GM12878 (cell line): Measurements from ENCODE around the gene NADSYN1. TPM values are rescaled to one million over a fixed set of nuclear protein-coding genes. Genes with fewer than 3 reads are reported as not detected.

Experiments used
- ATAC-seq: fragments of 200-7000 bp; cut with Tn5 transposase; 3 replicates; pipeline ENCODE4 v1.9.1; 2020; ENCODE audit warnings: mild to moderate bottlenecking, moderate library complexity
- BruUV-seq: library from RNA; stranded (reverse); fragments of 400-500 nt; replicated peaks from 2 replicates; lab custom pipeline; 2021; lab: Mats Ljungman, UMichigan
- CTCF ChIA-PET: fragments of 300-600 bp; sonication (Branson Sonifier 250); formaldehyde crosslinking; extraction: SDS; loops from one replicate; lab custom pipeline; 2021; ENCODE audit warnings: inconsistent platforms; lab: Yijun Ruan, JAX
- POLR2A ChIA-PET: fragments of 350-600 bp; formaldehyde crosslinking; extraction: SDS; loops from one replicate; lab custom pipeline; 2021; ENCODE audit warnings: inconsistent platforms; lab: Charles Lee
- RAD21 ChIA-PET: fragments of 300-600 bp; sonication (Branson Sonifier 250); formaldehyde crosslinking; loops from one replicate; lab custom pipeline; 2023; ENCODE audit warnings: antibody characterized with exemption; ENCODE audit not compliant: unreplicated experiment; lab: Charles Lee
- SMC1A ChIA-PET: fragments of 300-600 bp; sonication (Branson Sonifier 250); formaldehyde crosslinking; loops from one replicate; lab custom pipeline; 2023; ENCODE audit not compliant: unreplicated experiment, uncharacterized antibody; lab: Charles Lee
- DNase-seq: peaks from one replicate; pipeline ENCODE4 v3.0.0-alpha.2; 2011; ENCODE audit warnings: low read depth, low spot score
- FAIRE-seq: peaks from 3 replicates; lab custom pipeline; 2011; peaks lifted over from hg19 to GRCh38; lab: Jason Lieb, UNC
- H2AFZ ChIP-seq: 2 replicates; pipeline ENCODE4 v1.6.0; 2011; ENCODE audit warnings: low read depth, low read length, control low read depth; ENCODE audit not compliant: control insufficient read depth
- H3K27ac ChIP-seq: 2 replicates; pipeline ENCODE4 v1.5.1; 2011; ENCODE audit warnings: control low read depth; ENCODE audit not compliant: control insufficient read depth, insufficient read depth
- H3K27me3 ChIP-seq, 2 experiments: replicated peaks in 1 of 2; 2 replicates each; pipeline versions ENCODE4 v1.6.0 to v1.6.1; 2011; ENCODE audit warnings: low read length in 1 of 2; ENCODE audit not compliant: control insufficient read depth in 2 of 2, insufficient read depth in 2 of 2
- H3K36me3 ChIP-seq, 2 experiments: 2 replicates each; pipeline ENCODE4 v1.5.1; 2011; ENCODE audit warnings: low read length in 1 of 2; ENCODE audit not compliant: control insufficient read depth in 2 of 2, insufficient read depth in 2 of 2
- H3K4me1 ChIP-seq: 2 replicates; pipeline ENCODE4 v1.6.1; 2011; ENCODE audit warnings: mild to moderate bottlenecking, low read length, moderate library complexity, mixed read lengths; ENCODE audit not compliant: control insufficient read depth, insufficient read depth
- H3K4me2 ChIP-seq: 2 replicates; pipeline ENCODE4 v1.6.0; 2011; ENCODE audit warnings: control low read depth; ENCODE audit not compliant: control insufficient read depth, insufficient read depth
- H3K4me3 ChIP-seq: fragments of 200-600 bp; sonication (generic); 2 replicates; pipeline ENCODE4 v1.5.1; 2016
- H3K79me2 ChIP-seq: 2 replicates; pipeline ENCODE4 v1.6.0; 2011; ENCODE audit warnings: low read length; ENCODE audit not compliant: control insufficient read depth, insufficient read depth
- H3K9ac ChIP-seq: 2 replicates; pipeline ENCODE4 v1.8.0; 2011; ENCODE audit warnings: low read length, control low read depth, mixed read lengths; ENCODE audit not compliant: control insufficient read depth, insufficient read depth
- H3K9me3 ChIP-seq: replicated peaks from 3 replicates; pipeline ENCODE4 v1.5.1; 2011; ENCODE audit warnings: mild to moderate bottlenecking, low read length; ENCODE audit not compliant: control insufficient read depth, insufficient read depth
- H4K20me1 ChIP-seq: 2 replicates; pipeline ENCODE4 v1.6.0; 2011; ENCODE audit not compliant: control insufficient read depth, insufficient read depth
- BCL3 ChIP-seq: IDR thresholded peaks from 2 replicates; pipeline ENCODE4 v1.6.1; 2011; ENCODE audit warnings: borderline replicate concordance, low read depth, mild to moderate bottlenecking, moderate library complexity, low read length; ENCODE audit not compliant: insufficient read depth, poor library complexity, severe bottlenecking
- DPF2 ChIP-seq: fragments of 450-650 bp; IDR thresholded peaks from 2 replicates; pipeline ENCODE4 v1.6.1; 2017; ENCODE audit warnings: mild to moderate bottlenecking
- NFYA ChIP-seq: IDR thresholded peaks from 2 replicates; pipeline ENCODE4 v1.6.1; 2011; ENCODE audit warnings: low read depth, mild to moderate bottlenecking, low read length, improper control_type of control experiment, borderline replicate concordance
- PAX5 ChIP-seq: IDR thresholded peaks from 2 replicates; pipeline ENCODE4 v1.6.1; 2011; ENCODE audit warnings: low read depth, low read length, borderline replicate concordance
- PAX8 ChIP-seq: fragments of 450-650 bp; IDR thresholded peaks from 2 replicates; pipeline ENCODE4 v1.6.1; 2017; ENCODE audit warnings: mild to moderate bottlenecking, moderate library complexity
- PBX3 ChIP-seq: IDR thresholded peaks from 2 replicates; pipeline ENCODE4 v1.6.1; 2011; ENCODE audit warnings: mild to moderate bottlenecking, low read depth, low read length, moderate library complexity; ENCODE audit not compliant: insufficient replicate concordance
- RAD51 ChIP-seq: fragments of 450-650 bp; IDR thresholded peaks from 2 replicates; pipeline ENCODE4 v1.6.1; 2016; ENCODE audit warnings: moderate library complexity, mild to moderate bottlenecking, inconsistent platforms
- SREBF1 ChIP-seq: IDR thresholded peaks from 2 replicates; pipeline ENCODE4 v1.6.1; 2012; ENCODE audit warnings: mild to moderate bottlenecking, low read length
- SUZ12 ChIP-seq: fragments of 200-600 bp; sonication (generic); IDR thresholded peaks from one replicate; pipeline ENCODE4 v1.6.1; 2018; ENCODE audit warnings: antibody characterized with exemption, mild to moderate bottlenecking; ENCODE audit not compliant: unreplicated experiment
- TCF3 ChIP-seq: IDR thresholded peaks from 2 replicates; pipeline ENCODE4 v1.6.1; 2012; ENCODE audit warnings: low read depth, mild to moderate bottlenecking, low read length, borderline replicate concordance; ENCODE audit not compliant: insufficient read depth
- ZNF384 ChIP-seq: IDR thresholded peaks from 2 replicates; pipeline ENCODE4 v1.6.1; 2012; ENCODE audit warnings: low read depth, mild to moderate bottlenecking, low read length, improper control_type of control experiment, borderline replicate concordance
- WGBS: methylation state at CpG from one replicate; pipeline ENCODE4 v1.1.6; 2016; ENCODE audit warnings: low lambda C conversion rate; ENCODE audit not compliant: insufficient replicate concordance, insufficient coverage; ENCODE audit errors: missing lambda C conversion rate; 5-methylcytosine and 5-hydroxymethylcytosine counted together
- in situ Hi-C: fragments of 300-500 bp; cut with MboI; formaldehyde crosslinking; loops from 9 replicates; pipeline ENCODE4 v1.14.3; 2018; ENCODE audit warnings: mixed read lengths
- intact Hi-C: fragments of 100-400 bp; cut with micrococcal nuclease; formaldehyde crosslinking; loops from one replicate; pipeline ENCODE4 v1.14.2; 2022; ENCODE audit not compliant: unreplicated experiment
- polyA plus RNA-seq, 11 experiments: library from polyadenylated mRNA; depleted of rRNA in 4 of 11; unstranded in 6 of 11; stranded (reverse) in 5 of 11; fragments of >200 nt; fragmentation: Nextera tagmentation in 4 of 11; fragmentation: Illumina TruSeq in 1 of 11; extraction: Ambion mirVana in 4 of 11; extraction: Trizol in 1 of 11; gene quantifications; 1 replicate in 1 of 11; 2 replicates in 10 of 11; pipeline versions ENCODE4 v1.2.1 to v1.2.3, GENCODE V29; 2011 to 2016; ENCODE audit warnings: inconsistent platforms in 2 of 11, missing spikeins in 2 of 11, low read depth in 1 of 11
- total RNA-seq, 4 experiments: library from RNA; depleted of rRNA in 3 of 4; stranded (reverse); fragments of >200 nt in 3 of 4; fragmentation: Illumina TruSeq in 1 of 4; extraction: Trizol in 1 of 4; gene quantifications; 2 replicates each; pipeline versions ENCODE4 v1.2.1 to v1.2.3, GENCODE V29; 2013 to 2021
- TF ChIP-seq, protein P1 (sequence below): fragments of 450-650 bp; IDR thresholded peaks from 2 replicates; pipeline ENCODE4 v1.6.1; 2018; ENCODE audit warnings: borderline replicate concordance, mild to moderate bottlenecking; ENCODE audit not compliant: partially characterized antibody
- TF ChIP-seq, protein P2 (sequence below): fragments of 150-350 bp; IDR thresholded peaks from 2 replicates; pipeline ENCODE4 v1.6.1; 2016; ENCODE audit warnings: low read depth, low read length
- TF ChIP-seq, protein P3 (sequence below): IDR thresholded peaks from 2 replicates; pipeline ENCODE4 v1.6.1; 2012; ENCODE audit warnings: low read depth, low read length, improper control_type of control experiment

The NADSYN1 gene
- total and polyA plus RNA-seq, 10 of the 15 experiments (the other 5 are each of a cell fraction or from before 2014, with no cell fraction given): 12.2 to 90.2 (median 69.5) TPM

- ChIA-PET RAD21 (no interaction called here), CTCF (no interaction called here), SMC1A (no interaction called here), POLR2A (no interaction called here)
- Histone ChIP-seq H3K36me3 (peaks cover 30 to 32% of the 10 kb centered on the region in 2 experiments), H2AFZ (no peak overlapping the region), H3K9ac (no peak overlapping the region), H3K4me3 (no peak overlapping the region), H4K20me1 (no peaks in the 10 kb centered on the region), H3K9me3 (no peaks in the 10 kb centered on the region), H3K4me1 (peaks cover 10% of the 10 kb centered on the region), H3K27ac (no peak overlapping the region), H3K79me2 (no peaks in the 10 kb centered on the region), H3K27me3 (no peaks in the 10 kb centered on the region), H3K4me2 (no peak overlapping the region)
- no peak for DNase-seq
- intact Hi-C loops (no loop called here), in situ Hi-C loops (no loop called here)
- FAIRE-seq: no peak
- ATAC-seq: no peak
- no TSS peak for BruUV-seq
- WGBS: 86% methylated on average over 23 of the region's 23 CpGs
- TF ChIP-seq, protein P1, sequence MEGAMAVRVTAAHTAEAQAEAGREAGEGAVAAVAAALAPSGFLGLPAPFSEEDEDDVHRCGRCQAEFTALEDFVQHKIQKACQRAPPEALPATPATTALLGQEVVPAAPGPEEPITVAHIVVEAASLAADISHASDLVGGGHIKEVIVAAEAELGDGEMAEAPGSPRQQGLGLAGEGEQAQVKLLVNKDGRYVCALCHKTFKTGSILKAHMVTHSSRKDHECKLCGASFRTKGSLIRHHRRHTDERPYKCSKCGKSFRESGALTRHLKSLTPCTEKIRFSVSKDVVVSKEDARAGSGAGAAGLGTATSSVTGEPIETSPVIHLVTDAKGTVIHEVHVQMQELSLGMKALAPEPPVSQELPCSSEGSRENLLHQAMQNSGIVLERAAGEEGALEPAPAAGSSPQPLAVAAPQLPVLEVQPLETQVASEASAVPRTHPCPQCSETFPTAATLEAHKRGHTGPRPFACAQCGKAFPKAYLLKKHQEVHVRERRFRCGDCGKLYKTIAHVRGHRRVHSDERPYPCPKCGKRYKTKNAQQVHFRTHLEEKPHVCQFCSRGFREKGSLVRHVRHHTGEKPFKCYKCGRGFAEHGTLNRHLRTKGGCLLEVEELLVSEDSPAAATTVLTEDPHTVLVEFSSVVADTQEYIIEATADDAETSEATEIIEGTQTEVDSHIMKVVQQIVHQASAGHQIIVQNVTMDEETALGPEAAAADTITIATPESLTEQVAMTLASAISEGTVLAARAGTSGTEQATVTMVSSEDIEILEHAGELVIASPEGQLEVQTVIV: no peak
- TF ChIP-seq BCL3: peak; percentile 90
- TF ChIP-seq PAX8: no peak
- TF ChIP-seq SUZ12: no peak
- TF ChIP-seq PAX5: no peak
- peak; percentile 51; the same call in 1 of the 2 replicates for TF ChIP-seq TCF3
- no peak for TF ChIP-seq RAD51
- TF ChIP-seq, protein P2, sequence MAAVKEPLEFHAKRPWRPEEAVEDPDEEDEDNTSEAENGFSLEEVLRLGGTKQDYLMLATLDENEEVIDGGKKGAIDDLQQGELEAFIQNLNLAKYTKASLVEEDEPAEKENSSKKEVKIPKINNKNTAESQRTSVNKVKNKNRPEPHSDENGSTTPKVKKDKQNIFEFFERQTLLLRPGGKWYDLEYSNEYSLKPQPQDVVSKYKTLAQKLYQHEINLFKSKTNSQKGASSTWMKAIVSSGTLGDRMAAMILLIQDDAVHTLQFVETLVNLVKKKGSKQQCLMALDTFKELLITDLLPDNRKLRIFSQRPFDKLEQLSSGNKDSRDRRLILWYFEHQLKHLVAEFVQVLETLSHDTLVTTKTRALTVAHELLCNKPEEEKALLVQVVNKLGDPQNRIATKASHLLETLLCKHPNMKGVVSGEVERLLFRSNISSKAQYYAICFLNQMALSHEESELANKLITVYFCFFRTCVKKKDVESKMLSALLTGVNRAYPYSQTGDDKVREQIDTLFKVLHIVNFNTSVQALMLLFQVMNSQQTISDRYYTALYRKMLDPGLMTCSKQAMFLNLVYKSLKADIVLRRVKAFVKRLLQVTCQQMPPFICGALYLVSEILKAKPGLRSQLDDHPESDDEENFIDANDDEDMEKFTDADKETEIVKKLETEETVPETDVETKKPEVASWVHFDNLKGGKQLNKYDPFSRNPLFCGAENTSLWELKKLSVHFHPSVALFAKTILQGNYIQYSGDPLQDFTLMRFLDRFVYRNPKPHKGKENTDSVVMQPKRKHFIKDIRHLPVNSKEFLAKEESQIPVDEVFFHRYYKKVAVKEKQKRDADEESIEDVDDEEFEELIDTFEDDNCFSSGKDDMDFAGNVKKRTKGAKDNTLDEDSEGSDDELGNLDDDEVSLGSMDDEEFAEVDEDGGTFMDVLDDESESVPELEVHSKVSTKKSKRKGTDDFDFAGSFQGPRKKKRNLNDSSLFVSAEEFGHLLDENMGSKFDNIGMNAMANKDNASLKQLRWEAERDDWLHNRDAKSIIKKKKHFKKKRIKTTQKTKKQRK: no peak
- no peak for TF ChIP-seq ZNF384
- TF ChIP-seq SREBF1: no peak
- TF ChIP-seq, protein P3, sequence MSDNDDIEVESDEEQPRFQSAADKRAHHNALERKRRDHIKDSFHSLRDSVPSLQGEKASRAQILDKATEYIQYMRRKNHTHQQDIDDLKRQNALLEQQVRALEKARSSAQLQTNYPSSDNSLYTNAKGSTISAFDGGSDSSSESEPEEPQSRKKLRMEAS: no peak
- no peak for TF ChIP-seq PBX3
- no peak for TF ChIP-seq DPF2
- TF ChIP-seq NFYA: no peak
Observed at GRCh38 chr11:71484248-71485062, 31.5 kb downstream of the NADSYN1 start.
